GM18907 (cell line): ENCODE data around the gene RBM42.
"Not testable (repeated sequence)": the region's sequence is repeated elsewhere in the genome, so short reads cannot be mapped to it uniquely, and the experiment has no call there.

ENCODE experiments used
- ATAC-seq: cut with Tn5 transposase; IDR thresholded peaks from one replicate; pipeline ENCODE4 v1.9.1; 2021; ENCODE audit warnings: mild to moderate bottlenecking, moderate library complexity; ENCODE audit not compliant: unreplicated experiment

RBM42 gene

GRCh38 chr19:35628565-35629331 lies at the start of gene RBM42:
Gene RBM42, plus strand, starts transcription at chr19:35629036. Its CDS starts 118 bp downstream, at chr19:35629154.
- peak; percentile 93 for ATAC-seq

GRCh38 chr19:35582760-35583159 lies 46.1 kb upstream of the RBM42 start:
- ATAC-seq = no peak

GRCh38 chr19:35585848-35586247 lies 43.0 kb upstream of the RBM42 start, which contains the start of gene PMIS2:
Gene PMIS2, plus strand, starts transcription at chr19:35586173. Its CDS starts 87 bp downstream, at chr19:35586260.
- no peak for ATAC-seq

GRCh38 chr19:35587321-35587720 lies 41.5 kb upstream of the RBM42 start:
- ATAC-seq = no peak

GRCh38 chr19:35590875-35591274 lies 38.0 kb upstream of the RBM42 start:
- no peak for ATAC-seq

GRCh38 chr19:35592226-35592625 lies 36.6 kb upstream of the RBM42 start:
- no peak for ATAC-seq

GRCh38 chr19:35595026-35595425 lies 33.8 kb upstream of the RBM42 start:
- ATAC-seq = not testable (repeated sequence)

GRCh38 chr19:35595928-35596327 lies 32.9 kb upstream of the RBM42 start:
- ATAC-seq = no peak

- peak; percentile 55 for ATAC-seq
Measured at GRCh38 chr19:35596366-35596999, 32.4 kb upstream of the RBM42 start.

GRCh38 chr19:35601971-35602370 lies 26.9 kb upstream of the RBM42 start:
- no peak for ATAC-seq

- not testable (repeated sequence) for ATAC-seq
Measured at GRCh38 chr19:35604436-35604835, 24.4 kb upstream of the RBM42 start.

GRCh38 chr19:35607170-35607569 lies 21.7 kb upstream of the RBM42 start:
- not testable (repeated sequence) for ATAC-seq

- ATAC-seq = no peak
Measured at GRCh38 chr19:35607661-35608060, 21.2 kb upstream of the RBM42 start.

- no peak for ATAC-seq
Measured at GRCh38 chr19:35608251-35608650, 20.6 kb upstream of the RBM42 start.

- ATAC-seq = peak; percentile 38
Measured at GRCh38 chr19:35609851-35610353, 18.9 kb upstream of the RBM42 start.

GRCh38 chr19:35612224-35612558 lies 16.6 kb upstream of the RBM42 start:
- ATAC-seq = peak; percentile 4

GRCh38 chr19:35612559-35613321 lies 16.1 kb upstream of the RBM42 start, which contains the start of gene HAUS5:
Gene HAUS5, plus strand, starts transcription at chr19:35612735. Its CDS starts 60 bp downstream, at chr19:35612795.
- ATAC-seq = peak; percentile 72

- ATAC-seq = no peak
Measured at GRCh38 chr19:35613574-35613973, 15.3 kb upstream of the RBM42 start.

GRCh38 chr19:35615036-35615435 lies 13.8 kb upstream of the RBM42 start:
- ATAC-seq = no peak

- no peak for ATAC-seq
Measured at GRCh38 chr19:35618857-35619256, 10.0 kb upstream of the RBM42 start.

- ATAC-seq = no peak
Measured at GRCh38 chr19:35619290-35619923, 9.4 kb upstream of the RBM42 start.
